GM18519 (cell line): ENCODE measurements around the gene PCNT.
"Not testable (repeated sequence)": the region's sequence is repeated elsewhere in the genome, so short reads cannot be mapped to it uniquely, and the experiment has no call there.

Experiments used
- ATAC-seq: cut with Tn5 transposase; IDR thresholded peaks from one replicate; pipeline ENCODE4 v1.9.1; 2021; ENCODE audit warnings: mild to moderate bottlenecking, moderate library complexity; ENCODE audit not compliant: unreplicated experiment, low FRiP score

Gene PCNT

GRCh38 chr21:46421756-46422555 is 98.0 kb downstream of the PCNT start:
- no peak for ATAC-seq

- ATAC-seq: no peak
Observed at GRCh38 chr21:46422636-46423241, 98.8 kb downstream of the PCNT start.

- no peak for ATAC-seq
Observed at GRCh38 chr21:46423546-46424038, 99.6 kb downstream of the PCNT start.

- ATAC-seq: no peak
Observed at GRCh38 chr21:46424039-46424591, 100.2 kb downstream of the PCNT start.

DNA sequence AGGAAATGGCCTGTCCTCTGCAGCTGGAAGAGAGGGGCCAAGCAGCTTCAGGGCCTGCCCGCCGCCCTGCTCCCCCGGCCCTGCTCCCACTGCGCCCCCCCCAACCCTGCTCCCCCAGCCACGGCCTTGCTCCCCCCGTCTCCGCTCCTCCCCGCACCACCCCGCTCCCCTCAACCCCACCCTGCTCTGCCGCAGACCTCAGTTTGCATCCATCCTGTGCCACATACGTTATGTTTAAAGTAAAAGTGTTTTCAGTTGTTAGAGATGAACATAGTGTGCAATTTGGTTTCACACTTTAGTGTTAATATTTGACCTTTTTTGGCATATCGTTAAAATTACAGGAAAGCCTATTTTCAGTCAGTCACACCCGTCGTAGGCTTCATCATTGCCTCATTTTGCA is 100.7 kb downstream of the PCNT start:
- no peak for ATAC-seq

GRCh38 chr21:46425041-46425440 is 101.1 kb downstream of the PCNT start:
- ATAC-seq: no peak

- ATAC-seq: no peak
Observed at GRCh38 chr21:46425571-46425970, 101.6 kb downstream of the PCNT start.

DNA sequence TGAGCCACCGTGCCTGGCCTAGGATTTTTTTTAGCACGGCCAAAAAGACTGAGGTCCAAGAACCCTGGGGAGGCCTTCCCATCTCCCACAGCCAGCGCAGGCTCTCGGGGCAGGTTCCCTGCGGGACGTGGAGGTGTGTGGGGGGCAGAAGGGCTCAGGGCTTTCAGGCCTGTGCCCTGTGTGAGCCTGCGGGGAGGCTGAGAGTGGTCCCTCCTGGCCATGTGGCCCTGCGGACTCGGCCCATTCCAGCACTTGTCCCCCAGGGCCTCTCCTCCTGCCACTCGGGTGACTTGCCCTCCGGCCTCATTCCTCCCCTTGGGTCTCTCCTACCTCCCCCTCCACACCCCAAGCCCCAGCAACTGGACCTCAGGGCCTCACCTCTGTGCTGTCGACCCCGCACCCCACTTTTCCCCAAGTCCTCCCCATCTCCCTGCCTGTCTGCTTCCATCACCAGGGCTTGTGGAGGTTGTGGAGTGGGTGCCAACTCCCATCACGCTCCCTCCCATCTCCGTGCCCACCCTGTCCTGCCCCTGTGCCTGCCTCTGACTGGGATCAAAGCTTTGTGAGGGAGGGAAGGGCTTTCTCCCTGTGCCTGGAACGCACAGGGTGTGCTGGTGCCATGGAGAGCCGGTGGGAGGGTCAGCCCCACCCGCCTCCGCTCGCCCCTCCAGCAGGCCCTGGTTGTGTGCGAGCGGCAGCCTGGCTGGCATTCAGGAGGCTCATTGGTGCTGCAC is 102.5 kb downstream of the PCNT start:
- no peak for ATAC-seq

- no peak for ATAC-seq
Observed at GRCh38 chr21:46427516-46427915, 103.6 kb downstream of the PCNT start.

- ATAC-seq: no peak
Observed at GRCh38 chr21:46428286-46428685, 104.3 kb downstream of the PCNT start.

DNA sequence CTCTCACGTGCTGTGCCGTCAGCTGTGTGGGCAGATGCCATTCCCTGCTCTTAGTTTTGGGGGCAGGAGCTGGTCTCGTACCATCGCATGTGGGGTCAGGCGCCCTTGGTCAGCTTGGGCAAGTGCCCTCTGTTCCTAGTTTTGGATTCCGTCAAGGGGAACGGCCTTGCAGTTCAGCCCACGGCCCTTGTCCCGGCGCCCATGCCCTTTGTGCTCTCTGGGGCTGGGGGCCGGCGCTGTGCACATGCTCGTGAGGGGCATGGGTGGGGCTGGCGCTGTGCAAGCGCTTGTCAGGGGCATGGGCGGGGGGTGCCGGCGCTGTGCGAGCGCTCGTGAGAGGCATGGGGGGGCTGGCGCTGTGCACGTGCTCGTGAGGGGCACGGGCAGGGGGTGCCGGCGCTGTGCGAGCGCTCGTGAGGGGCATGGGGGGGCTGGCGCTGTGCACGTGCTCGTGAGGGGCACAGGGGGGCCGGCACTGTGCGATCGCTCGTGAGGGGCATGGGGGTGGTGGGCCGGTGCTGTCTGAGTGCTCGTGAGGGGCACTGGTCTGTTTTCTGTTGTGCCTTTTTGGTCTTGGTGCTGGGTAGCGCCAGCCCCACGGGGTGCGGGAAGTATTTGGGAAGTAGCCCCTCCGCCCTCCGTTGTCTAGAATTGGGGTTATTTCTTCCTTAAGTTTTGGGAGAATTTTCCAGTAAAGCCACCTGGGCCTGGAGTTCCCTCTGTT is 105.2 kb downstream of the PCNT start:
- ATAC-seq: no peak

DNA sequence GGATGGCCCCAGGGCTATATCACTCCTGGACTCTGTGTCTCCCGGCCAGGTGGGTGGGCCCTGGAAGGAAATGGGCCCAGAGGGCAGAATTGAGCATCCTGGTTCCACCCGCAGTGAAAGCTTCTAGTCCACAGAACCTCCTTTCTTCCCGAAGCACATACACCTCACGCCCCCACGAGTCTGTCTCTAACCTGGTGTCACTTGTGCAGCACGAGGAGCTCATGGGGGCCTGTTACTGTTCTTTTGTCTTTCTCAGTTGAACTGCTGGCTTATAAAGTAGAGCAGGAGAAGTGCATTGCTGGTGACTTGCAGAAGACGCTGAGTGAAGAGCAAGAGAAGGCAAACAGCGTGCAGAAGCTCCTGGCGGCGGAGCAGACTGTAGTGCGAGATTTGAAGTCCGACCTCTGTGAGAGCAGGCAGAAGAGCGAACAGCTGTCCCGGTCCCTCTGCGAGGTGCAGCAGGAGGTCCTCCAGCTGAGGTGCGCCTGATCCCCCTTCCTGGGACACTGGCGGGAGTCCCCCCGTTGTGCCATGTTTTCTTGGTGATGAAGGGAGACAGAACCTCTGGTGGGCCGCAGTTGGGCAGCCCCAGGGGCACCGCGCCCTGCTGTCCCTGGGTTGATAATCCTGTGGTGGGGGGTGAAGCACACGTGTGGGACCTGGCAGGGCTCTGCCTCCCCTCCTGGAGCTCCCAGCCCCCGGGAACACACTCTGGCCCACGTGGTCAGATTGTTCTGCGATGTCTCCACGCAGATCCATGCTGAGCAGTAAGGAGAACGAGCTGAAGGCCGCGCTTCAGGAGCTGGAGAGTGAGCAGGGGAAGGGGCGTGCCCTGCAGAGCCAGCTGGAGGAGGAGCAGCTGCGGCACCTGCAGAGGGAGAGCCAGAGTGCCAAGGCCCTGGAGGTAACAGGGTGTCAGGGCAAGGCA is 106.1 kb downstream of the PCNT start:
- no peak for ATAC-seq

DNA sequence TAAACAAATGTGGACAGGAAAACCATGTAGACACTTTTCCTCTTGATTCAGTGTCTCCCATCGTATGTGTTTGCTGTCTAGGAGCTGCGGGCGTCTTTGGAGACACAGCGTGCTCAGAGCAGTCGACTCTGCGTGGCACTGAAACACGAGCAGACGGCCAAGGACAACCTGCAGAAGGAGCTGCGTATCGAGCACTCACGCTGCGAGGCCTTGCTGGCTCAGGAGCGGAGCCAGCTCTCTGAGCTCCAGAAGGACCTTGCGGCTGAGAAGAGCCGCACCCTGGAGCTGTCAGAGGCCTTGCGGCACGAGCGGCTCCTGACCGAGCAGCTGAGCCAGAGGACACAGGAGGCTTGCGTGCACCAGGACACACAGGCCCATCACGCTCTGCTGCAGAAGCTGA is 107.5 kb downstream of the PCNT start:
- no peak for ATAC-seq

DNA sequence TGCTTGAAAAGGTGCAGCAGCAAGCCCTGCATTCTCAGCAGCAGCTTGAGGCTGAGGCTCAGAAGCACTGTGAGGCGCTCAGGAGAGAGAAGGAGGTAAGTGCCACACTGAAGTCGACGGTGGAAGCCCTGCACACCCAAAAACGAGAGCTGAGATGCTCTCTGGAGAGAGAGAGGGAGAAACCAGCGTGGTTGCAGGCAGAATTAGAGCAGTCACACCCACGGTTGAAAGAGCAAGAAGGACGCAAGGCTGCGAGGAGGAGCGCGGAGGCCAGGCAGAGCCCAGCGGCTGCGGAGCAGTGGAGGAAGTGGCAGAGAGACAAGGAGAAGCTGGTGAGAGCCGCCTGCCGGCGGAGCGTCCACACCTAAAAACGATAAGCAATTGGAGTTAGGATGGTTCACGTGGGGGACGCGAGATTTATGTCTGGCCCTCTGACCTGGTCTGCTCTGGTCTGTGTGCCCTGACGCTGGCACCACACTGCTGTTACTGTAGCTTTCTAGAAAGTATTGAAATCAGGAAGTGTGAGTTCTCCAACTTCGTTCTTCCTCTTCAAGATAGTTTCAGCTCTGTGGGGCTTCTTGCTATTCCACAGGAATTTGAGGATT is 108.0 kb downstream of the PCNT start:
- no peak for ATAC-seq

- ATAC-seq: not testable (repeated sequence)
Observed at GRCh38 chr21:46433116-46433515, 109.2 kb downstream of the PCNT start.

DNA sequence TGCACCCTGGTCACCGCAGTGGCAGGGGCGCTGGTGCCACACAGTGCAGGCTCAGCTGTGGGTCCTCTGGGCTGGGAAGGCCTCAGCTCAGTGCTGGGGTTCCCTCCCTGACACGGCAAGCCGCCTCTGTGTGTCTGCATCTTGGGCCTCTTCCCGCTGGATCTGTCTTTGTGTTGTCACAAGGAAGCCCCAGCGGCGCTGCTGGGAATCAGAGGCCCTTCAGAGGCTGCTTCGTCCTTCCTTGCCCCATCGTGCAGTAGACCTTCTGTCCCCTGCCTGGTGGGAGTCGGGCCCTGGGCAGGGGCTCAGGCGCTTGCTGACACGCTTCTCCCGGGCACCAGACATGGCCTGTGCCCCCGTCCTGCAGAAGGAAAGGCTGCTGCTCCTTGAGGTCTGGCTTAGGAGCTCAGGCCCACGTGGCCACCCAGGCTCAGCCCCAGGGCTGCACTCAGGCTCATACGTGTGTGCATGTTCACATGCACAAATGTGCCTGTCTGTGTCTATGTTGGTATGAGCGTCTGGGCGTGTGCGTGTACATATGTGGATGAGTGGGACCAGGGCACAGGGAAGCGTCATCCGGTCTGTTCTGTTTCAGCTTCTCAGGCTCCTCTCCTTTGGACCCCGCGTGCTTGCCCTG is 110.5 kb downstream of the PCNT start:
- no peak for ATAC-seq

DNA sequence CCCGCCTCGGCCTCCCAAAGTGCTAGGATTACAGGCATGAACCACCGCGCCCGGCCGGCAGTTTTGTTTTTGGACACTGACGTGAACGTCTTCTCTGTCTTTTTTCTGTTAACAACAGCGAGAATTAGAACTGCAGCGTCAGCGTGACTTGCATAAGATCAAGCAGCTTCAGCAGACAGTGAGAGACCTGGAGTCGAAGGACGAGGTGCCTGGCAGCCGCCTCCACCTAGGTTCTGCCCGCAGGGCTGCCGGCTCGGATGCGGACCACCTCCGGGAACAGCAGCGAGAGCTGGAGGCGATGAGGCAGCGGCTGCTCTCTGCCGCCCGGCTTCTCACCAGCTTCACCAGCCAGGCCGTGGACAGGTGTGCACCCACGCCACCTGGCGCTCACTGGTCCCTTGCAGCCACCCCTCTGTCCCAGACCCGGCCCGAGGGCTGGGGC is 111.9 kb downstream of the PCNT start:
- no peak for ATAC-seq

DNA sequence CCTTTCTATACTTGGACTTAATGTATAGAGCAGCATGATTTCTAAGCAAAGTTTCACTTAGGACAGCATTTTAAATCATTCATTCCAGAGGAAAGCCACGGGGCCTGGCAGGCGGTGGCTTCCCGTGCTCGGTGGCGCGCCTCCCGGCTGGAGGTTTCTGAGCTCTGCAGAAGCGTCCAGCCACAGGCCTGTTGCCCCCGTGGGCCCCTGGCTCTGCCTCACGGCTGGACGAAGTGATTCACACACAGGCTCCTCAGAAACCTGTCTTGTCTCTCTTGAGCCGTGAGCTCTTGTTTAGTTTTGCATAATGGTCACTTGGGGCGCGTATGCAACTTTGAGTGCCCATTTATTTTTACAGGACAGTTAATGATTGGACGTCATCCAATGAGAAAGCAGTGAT is 112.7 kb downstream of the PCNT start:
- no peak for ATAC-seq
